ENCODE results near the gene CENPE.
"Not testable (repeated sequence)": the region's sequence is repeated elsewhere in the genome, so short reads cannot be mapped to it uniquely, and the experiment has no call there.

CENPE gene, protein sequence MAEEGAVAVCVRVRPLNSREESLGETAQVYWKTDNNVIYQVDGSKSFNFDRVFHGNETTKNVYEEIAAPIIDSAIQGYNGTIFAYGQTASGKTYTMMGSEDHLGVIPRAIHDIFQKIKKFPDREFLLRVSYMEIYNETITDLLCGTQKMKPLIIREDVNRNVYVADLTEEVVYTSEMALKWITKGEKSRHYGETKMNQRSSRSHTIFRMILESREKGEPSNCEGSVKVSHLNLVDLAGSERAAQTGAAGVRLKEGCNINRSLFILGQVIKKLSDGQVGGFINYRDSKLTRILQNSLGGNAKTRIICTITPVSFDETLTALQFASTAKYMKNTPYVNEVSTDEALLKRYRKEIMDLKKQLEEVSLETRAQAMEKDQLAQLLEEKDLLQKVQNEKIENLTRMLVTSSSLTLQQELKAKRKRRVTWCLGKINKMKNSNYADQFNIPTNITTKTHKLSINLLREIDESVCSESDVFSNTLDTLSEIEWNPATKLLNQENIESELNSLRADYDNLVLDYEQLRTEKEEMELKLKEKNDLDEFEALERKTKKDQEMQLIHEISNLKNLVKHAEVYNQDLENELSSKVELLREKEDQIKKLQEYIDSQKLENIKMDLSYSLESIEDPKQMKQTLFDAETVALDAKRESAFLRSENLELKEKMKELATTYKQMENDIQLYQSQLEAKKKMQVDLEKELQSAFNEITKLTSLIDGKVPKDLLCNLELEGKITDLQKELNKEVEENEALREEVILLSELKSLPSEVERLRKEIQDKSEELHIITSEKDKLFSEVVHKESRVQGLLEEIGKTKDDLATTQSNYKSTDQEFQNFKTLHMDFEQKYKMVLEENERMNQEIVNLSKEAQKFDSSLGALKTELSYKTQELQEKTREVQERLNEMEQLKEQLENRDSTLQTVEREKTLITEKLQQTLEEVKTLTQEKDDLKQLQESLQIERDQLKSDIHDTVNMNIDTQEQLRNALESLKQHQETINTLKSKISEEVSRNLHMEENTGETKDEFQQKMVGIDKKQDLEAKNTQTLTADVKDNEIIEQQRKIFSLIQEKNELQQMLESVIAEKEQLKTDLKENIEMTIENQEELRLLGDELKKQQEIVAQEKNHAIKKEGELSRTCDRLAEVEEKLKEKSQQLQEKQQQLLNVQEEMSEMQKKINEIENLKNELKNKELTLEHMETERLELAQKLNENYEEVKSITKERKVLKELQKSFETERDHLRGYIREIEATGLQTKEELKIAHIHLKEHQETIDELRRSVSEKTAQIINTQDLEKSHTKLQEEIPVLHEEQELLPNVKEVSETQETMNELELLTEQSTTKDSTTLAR (N-terminal part only)

DNA sequence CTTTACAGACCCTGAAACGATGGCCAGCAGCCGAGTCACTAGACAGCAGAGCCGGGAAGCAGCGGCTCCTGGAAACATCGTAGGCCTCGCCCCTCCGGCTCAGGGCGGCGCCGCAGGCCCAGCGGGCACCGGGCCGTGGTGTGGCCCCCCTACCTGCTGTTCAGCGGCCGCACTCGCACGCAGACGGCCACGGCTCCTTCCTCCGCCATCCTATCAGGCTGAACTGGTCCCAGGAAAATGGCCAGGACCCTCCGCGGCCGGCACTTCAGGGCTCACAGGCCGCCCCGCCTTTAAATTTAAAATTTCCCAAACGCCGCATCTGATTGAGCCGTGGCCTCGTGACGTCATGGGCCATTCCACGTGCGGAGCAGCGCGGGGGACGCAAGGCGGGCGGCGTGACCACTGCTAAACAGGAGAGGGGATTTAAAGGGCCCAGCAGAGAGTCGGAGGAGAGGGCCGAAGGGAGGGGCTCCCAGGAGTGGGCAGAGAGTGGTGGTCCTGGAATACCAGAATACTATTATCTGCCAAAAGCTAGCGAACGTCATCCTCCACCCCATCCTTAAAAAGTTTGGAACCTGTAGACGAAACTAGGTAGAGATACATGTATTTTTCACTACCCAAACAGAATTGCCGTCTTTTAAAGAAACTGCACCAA is at the start of gene CENPE:
Gene CENPE, minus strand, starts transcription at position 233 of the 655 bp plus-strand sequence. Its CDS starts 24 bp downstream, at position 209.
- in situ Hi-C loops (cut with MboI; ENCODE audit: low sequenced_read_pairs): no loop called here

DNA sequence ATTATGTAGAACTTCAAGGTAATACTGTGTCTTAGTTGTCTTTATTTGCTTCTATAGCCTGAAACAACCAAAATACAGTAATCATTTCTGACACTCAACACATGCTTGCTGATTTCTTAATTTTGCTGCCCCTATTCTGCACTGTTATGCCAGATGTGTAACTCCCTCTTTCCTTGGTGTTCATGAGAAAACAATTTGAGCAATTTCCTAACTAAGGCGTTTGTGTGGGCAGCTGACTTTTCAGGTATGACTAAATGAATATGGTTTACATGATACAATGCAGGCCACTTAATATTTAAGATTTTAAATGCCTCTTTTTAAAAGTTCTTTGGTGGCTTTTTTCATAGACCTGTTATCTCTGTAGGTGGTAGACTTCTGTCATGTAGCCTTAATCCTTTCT is 46.1 kb upstream of the CENPE start:
- in situ Hi-C loops (cut with MboI; ENCODE audit: low sequenced_read_pairs): no loop called here

DNA sequence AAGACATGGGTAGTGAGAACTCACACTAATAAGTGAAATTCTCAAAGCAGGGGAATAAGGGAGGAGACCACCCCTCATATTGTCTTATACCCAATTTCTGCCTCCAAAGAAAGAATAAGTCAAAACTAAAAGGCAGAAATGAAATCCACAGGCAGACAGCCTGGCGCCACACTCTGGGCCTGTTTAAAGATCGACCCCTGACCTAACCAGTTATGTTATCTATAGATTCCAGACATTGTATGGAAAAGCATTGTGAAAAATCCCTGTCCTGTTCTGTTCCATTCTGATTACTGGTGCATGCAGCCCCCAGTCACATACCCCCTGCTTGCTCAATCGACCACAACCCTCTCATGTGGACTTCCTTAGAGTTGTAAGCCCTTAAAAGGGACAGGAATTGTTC is 32.8 kb upstream of the CENPE start:
- in situ Hi-C loops (cut with MboI; ENCODE audit: low sequenced_read_pairs): not testable (repeated sequence)

DNA sequence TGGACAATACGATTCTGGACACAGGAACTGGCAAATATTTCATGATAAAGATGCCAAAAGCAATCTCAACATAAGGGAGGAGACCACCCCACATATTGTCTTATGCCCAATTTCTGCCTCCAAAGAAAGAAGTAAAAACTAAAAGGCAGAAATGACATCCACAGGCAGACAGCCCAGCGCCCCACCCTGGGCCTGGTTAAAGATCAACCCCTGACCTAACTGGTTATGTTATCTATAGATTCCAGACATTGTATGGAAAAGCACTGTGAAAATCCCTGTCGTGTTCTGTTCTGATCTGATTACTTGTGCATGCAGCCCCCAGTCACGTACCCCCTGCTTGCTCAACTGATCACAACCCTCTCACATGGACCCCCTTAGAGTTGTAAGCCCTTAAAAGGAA is 25.4 kb upstream of the CENPE start:
- in situ Hi-C loops (cut with MboI; ENCODE audit: low sequenced_read_pairs): not testable (repeated sequence)

DNA sequence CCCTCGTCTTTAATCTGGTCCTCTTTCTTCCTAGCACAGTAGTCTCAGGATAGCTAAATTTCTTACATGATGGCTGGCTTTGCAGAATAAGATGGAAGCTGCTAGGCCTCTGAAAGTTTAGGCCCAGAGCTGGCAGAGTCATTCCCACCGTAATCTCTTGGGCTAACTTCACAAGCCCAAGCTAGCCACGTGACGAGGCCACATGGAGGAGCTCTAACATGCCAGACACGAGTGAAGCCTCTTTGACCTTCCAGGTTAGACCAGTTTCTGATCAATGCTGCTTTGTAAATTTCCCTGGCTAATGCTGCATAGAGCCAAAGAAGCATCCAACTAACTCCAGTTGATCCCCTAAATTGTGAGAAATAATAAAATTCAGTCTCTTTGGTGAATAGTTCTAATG is 9.5 kb upstream of the CENPE start:
- in situ Hi-C loops (cut with MboI; ENCODE audit: low sequenced_read_pairs): no loop called here

DNA sequence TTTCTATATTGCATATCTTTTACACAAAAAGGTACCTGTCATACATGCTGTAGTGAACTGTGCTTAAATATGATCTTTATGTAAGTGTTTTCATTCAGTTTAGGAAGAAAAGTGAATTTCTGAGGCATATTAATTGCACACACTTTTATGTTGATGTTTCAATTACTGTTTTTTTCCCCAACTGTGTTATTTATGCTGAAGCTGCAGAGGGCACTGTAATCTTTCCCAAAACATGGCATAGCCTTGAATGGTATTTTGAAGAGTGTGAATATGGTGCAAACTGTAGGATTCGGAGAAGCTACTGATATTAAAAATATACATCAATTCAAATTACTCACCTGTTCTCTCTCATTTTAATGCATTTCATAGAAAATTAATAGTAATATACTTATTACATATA is 6.0 kb upstream of the CENPE start:
- in situ Hi-C loops (cut with MboI; ENCODE audit: low sequenced_read_pairs): no loop called here

DNA sequence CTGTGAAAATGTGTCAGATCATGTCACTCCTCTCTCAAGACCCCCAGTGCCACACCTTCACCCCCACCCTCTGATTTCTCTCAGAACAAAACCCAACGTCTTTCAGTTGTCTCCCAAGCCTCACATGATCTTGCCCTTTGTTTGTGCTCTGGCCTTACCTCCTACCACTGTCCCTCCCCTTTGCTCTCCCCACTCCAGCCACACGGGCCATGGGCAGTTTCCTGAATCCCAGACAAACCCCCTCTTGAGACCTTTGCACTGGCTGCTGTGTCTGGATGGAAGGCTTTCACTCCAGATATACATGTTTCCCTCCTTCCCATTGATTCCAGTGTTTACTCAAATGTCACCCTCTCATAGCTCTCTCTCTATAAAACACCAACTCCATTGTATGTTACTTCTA is 3.6 kb upstream of the CENPE start:
- in situ Hi-C loops (cut with MboI; ENCODE audit: low sequenced_read_pairs): no loop called here

DNA sequence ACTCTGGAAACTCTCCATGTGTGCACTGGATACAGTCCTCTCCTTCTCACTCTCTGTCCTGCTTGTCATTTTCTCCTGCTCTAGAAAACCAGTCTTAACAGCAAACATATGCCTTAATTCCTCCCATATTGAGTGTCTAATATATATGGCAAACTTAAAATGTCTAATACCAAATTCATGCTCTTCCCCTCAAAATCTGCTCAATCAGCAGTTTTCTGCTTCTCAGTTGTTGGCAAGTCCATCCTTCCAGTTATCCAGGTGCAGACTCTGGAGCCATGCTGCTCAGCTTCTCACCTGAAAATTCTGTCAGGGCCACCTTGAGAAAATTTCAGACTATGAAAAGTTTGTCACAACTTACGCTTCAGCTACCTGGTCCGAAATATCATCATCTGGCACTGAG is 3.1 kb upstream of the CENPE start:
- in situ Hi-C loops (cut with MboI; ENCODE audit: low sequenced_read_pairs): no loop called here

DNA sequence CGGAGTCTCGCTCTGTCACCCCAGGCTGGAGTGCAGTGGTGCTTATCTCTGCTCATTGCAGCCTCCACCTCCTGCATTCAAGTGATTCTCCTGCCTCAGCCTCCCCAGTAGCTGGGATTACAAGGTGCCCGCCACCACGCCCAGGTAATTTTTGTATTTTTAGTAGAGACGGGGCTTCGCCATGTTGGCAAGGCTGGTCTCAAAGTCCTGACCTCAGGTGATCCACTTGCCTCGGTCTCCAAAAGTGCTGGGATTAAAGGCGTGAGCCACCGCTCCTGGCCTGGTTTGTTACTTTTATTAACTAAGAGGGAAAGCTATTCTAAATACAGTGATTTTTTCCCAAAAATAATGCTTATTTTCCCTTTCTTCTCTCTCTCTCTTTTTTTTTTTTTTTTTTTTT is 866 bp upstream of the CENPE start:
- in situ Hi-C loops (cut with MboI; ENCODE audit: low sequenced_read_pairs): no loop called here

DNA sequence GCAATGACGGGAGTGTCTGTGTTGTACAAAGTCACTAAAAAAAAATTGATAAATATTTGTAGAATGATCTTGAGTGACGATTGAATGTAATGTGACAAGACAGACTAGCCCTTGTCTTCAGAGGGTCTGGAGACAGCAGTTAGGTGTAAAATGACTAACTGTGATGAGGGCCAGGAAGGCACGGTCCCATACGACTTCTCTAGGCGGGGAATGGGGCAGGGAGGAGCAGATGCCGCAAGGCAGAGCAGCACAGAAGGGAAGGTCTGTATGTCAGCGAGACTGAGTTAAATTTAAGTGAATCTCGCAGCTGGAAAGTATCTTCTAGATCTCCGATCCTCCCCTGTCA is 405 bp downstream of the CENPE start:
- in situ Hi-C loops (cut with MboI; ENCODE audit: low sequenced_read_pairs): no loop called here

DNA sequence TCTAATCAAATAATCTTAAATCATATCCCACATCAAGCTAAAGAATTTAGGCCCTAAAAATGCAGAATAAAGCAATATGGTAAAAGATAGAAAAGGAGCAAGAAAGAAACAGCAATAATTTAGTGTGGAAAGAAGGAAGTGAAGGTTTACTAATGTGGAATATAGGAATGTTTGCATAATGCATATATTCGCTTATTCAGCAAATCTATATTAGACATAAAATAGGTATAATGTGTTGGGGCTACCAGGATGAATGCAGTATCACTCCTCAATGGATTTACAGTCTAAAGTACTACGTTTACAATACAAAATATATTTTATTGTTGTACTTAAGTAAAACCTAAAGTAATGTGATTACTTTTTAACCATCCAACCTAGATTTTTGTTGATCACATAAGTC is 4.7 kb downstream of the CENPE start:
- in situ Hi-C loops (cut with MboI; ENCODE audit: low sequenced_read_pairs): no loop called here

DNA sequence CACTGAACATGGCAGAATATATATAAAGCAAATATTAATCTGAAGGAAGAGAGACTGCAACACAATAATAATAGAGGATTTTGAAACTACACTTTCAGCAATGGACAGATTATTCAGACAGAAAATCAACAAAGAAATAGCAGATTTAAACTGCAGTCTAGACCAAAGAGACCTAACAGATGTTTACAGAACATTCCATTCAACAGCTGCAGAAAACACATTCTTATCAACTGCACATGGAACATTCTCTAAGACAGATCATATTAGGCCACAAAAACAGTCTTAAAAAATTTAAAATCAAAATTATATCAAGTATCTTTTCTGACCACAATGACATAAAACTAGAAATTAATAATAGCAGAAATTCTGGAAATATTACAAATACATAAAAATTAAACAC is 27.1 kb downstream of the CENPE start:
- in situ Hi-C loops (cut with MboI; ENCODE audit: low sequenced_read_pairs): no loop called here

DNA sequence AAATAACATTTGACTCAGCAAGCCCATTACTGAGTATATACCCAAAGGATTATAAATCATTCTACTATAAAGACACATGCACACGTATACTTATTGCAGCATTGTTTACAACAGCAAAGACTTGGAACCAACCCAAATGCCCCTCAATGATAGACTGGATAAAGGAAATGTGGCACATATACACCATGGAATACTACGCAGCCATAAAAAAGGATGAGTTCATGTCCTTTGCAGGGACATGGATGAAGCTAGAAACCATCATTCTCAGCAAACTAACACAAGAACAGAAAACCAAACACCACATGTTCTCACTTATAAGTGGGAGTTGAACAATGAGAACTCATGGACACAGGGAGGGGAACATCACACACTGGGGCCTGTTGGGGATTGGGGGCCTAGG is 28.4 kb downstream of the CENPE start:
- in situ Hi-C loops (cut with MboI; ENCODE audit: low sequenced_read_pairs): not testable (repeated sequence)

DNA sequence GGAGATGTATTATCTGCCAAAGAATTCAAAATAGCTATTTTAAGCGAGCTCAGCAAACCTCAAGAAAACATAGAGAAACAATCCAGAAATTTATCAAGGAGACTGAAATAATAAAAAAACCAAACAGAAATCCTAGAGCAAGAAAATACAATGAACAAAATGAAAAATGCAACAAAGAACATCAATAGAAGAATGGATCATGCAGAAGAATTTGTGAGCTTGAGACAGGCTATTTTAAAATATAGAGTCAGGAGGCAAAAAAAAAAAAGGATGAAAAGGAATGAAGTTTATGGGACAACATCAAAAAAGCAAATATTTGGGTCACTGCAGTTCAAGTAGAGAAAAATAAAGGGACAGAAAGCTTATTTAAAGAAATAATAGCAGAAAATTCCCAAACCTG is 29.1 kb downstream of the CENPE start:
- in situ Hi-C loops (cut with MboI; ENCODE audit: low sequenced_read_pairs): no loop called here

DNA sequence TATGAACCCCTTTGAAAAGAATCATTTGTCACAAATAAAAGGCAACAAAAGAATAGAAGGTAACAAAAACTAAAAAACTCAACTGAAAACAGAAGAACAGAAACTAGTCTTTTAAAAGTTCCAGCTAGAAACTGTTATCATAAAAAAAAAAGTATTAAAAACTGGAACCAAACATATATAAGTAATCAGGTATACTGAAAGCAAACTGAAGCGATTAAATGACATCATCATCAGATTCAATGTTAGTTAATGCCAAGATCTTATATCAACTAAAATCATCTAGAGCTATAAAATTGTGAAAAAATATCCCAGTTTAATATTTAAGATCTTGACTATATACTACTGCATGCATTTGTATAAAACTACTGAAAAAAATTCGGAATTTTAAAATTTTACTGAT is 36.0 kb downstream of the CENPE start:
- in situ Hi-C loops (cut with MboI; ENCODE audit: low sequenced_read_pairs): no loop called here

DNA sequence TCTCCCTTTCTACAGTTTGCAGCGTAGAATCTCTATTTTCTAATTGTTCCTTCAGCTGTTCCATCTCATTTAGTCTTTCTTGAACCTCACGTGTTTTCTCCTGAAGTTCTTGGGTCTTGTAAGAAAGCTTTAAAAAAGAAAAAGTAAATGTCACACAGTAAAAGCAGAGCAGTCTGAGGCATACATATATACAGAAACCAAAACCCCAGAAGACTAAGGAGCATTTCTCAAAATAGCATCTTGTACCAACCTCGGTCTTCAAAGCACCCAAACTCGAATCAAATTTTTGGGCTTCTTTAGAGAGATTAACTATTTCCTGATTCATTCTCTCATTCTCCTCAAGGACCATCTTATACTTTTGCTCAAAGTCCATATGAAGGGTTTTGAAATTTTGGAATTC is 39.4 kb downstream of the CENPE start:
- in situ Hi-C loops (cut with MboI; ENCODE audit: low sequenced_read_pairs): no loop called here

DNA sequence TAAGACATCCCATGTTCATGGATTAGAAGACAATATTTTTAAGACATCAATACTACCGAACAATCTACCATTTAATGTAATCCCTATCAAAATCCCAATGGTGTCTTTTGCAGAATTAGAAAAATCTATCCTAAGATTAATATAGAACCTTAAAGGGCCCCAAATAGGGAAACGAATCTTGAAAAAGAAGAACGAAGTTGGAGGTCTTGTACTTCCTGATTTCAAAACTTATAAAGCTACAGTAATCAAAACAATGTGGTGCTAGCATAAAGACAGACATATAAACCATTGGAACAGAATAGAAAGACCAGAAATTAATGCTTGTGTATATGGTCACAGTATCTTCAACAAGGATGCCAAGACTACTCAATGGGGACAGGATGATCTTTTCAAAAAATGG is 42.0 kb downstream of the CENPE start:
- in situ Hi-C loops (cut with MboI; ENCODE audit: low sequenced_read_pairs): no loop called here

DNA sequence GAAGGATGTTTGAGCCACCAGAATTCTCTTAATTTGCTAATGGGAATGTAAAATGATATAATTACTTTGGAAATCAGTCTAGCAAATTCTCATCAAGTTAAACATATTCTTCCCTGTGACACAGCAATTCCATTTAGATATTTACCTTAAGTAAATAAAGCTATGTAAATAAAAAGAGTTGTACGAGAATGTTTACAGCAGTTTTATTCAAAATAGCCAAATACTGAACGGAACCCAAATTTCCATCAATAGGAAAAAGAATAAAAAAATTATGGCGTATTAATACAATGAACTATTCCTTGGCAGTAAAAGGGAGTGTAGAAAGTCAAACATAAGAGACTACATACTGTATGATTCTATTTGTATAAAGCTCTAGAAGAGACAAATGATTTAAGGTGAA is 45.8 kb downstream of the CENPE start:
- in situ Hi-C loops (cut with MboI; ENCODE audit: low sequenced_read_pairs): no loop called here

DNA sequence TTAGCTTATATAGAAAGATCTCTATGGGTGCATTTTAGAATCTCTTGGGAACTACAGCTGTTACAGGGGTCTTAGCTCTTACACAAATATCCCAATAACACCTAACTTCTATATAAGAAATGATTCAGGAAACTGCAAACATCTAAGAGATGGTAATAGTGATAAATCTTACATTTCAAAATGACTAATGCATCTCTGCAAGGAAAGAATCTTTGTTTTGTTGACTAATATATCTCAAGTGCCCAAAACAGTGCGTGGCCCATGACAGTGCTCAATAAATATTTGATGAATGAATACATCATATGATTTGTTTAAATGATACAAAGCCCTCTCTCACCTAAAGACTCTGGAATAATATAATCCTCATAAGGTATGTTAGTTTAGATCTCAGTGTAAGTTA is 47.5 kb downstream of the CENPE start:
- in situ Hi-C loops (cut with MboI; ENCODE audit: low sequenced_read_pairs): no loop called here

DNA sequence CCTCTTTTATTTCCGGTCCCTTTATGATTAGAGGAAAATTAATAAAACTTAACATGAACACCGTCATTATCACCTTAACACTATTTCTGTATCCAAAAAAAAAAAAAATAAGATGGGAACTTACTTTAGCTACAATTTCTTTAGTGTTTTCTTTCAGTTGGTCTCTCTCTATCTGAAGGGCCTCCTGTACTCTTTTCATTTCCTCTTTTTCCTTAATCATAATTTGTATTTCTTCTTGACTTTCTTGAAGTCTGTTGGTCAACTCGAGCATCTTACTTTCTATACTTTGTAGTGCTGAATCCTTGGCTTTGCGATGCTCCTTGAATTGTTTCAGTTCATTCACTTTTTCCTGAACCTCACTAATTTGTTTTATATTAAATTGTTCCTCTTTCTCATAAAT is 53.2 kb downstream of the CENPE start:
- in situ Hi-C loops (cut with MboI; ENCODE audit: low sequenced_read_pairs): no loop called here

DNA sequence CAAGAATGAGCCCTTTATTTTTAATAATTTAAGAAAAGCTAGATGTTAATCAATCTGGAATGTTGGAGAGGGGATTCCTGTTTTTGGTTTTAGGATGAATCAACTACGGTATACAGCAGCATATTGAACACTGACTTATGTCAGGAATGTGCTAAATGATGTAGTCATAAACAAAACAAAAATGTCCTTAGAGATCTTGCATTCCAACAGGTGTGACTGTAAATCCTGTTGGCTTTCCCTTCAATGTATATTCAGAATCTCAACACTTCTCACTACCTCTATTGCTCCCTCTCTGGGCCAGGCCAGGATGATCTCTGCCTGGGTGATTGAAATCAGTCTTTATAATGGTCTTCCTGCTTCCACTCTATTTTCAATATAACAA is 60.7 kb downstream of the CENPE start:
- in situ Hi-C loops (cut with MboI; ENCODE audit: low sequenced_read_pairs): no loop called here
